Posterior cingulate gyrus (tissue), 11 donors: ENCODE data around the gene PITRM1.
"Not testable (repeated sequence)": the region's sequence is repeated elsewhere in the genome, so short reads cannot be mapped to it uniquely, and the experiment has no call there.

Source experiments
- DNase-seq, 10 donors: peaks; one replicate each; pipeline versions ENCODE4 v3.0.0 to v3.0.0-alpha.2; 2020 to 2021; ENCODE audit warnings: mixed read lengths in 3 of 10
- intact Hi-C: fragments of 100-400 bp; cut with DNase I; formaldehyde crosslinking; loops from one replicate; pipeline ENCODE4 v1.15.1; 2023

Gene PITRM1

GRCh38 chr10:3172446-3173170, at the start of gene PITRM1:
Gene PITRM1 (minus strand): TSS chr10:3172782. CDS start chr10:3172772, 10 bp downstream.
- DNase-seq, result peak; percentile 97 to 100 (median 99)
- intact Hi-C loops, result no loop called here

GRCh38 chr10:3222068-3222467, 49.5 kb upstream of the PITRM1 start:
- intact Hi-C loops, result no loop called here
- DNase-seq, result no peak

- DNase-seq, intact Hi-C loops: not testable (repeated sequence)
These were observed 49.0 kb upstream of the PITRM1 start for GRCh38 chr10:3221601-3222000.

GRCh38 chr10:3220853-3221252, 48.3 kb upstream of the PITRM1 start:
- no peak for DNase-seq
- intact Hi-C loops, result no loop called here

- intact Hi-C loops, DNase-seq: not testable (repeated sequence)
These were observed 46.5 kb upstream of the PITRM1 start for GRCh38 chr10:3219021-3219628.

GRCh38 chr10:3217853-3218252, 45.3 kb upstream of the PITRM1 start:
- intact Hi-C loops, result no loop called here
- peak in 3 of 10 donors; percentile 27 to 33 (median 30) for DNase-seq

- no peak for DNase-seq
- intact Hi-C loops, result no loop called here
These were observed 44.7 kb upstream of the PITRM1 start for GRCh38 chr10:3217301-3217700.

GRCh38 chr10:3215153-3215775, 42.7 kb upstream of the PITRM1 start:
- intact Hi-C loops, result no loop called here
- DNase-seq, result peak in 2 of 10 donors; percentile 39 to 52

DNA sequence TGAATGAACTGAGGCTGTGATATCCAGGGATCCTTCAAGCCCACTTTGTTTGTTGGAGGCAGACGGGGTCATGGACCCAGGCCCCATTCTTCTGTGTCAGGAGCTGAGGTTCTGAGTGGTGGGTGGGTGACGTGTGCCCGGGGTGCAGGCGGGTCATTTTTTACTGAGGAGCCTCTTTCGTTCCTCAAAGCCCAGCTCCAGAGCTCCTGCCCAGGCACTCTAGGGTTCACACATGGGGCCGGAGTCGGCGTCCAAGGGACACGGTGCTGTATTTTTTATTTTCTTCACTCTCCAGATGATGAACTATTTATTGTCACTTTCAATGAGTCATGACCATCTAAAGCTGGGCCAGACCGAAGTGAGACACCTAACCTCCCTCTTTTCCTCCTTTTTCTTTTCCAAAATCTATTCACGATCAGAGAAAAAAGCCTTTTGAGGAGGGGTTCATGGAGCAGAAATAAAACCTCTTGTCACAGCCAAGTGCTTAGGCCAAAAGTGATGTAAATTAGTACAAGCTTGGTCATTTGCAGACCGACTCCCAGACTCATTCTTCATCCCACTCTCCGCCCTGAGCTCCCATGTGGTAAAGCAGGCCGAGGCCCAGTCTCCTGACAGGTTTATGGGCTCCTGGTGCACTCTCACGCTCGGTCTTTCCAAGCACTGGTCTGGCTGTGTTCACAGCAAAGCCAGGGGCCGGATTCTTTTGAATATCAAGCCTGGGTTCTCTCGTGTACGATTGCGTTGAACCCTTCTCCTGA, 41.4 kb upstream of the PITRM1 start:
- intact Hi-C loops, result no loop called here
- DNase-seq, result peak in 2 of 10 donors; percentile 65

GRCh38 chr10:3213208-3213607, 40.6 kb upstream of the PITRM1 start:
- intact Hi-C loops, result no loop called here
- DNase-seq, result peak in 2 of 10 donors; percentile 50 to 56

- intact Hi-C loops, result no loop called here
- DNase-seq, result peak in 2 of 10 donors; percentile 39 to 51
These were observed 37.8 kb upstream of the PITRM1 start for GRCh38 chr10:3210251-3210877.

GRCh38 chr10:3208481-3209406, 36.2 kb upstream of the PITRM1 start:
- peak in 2 of 10 donors; percentile 67 to 80 for DNase-seq
- intact Hi-C loops, result no loop called here

DNA sequence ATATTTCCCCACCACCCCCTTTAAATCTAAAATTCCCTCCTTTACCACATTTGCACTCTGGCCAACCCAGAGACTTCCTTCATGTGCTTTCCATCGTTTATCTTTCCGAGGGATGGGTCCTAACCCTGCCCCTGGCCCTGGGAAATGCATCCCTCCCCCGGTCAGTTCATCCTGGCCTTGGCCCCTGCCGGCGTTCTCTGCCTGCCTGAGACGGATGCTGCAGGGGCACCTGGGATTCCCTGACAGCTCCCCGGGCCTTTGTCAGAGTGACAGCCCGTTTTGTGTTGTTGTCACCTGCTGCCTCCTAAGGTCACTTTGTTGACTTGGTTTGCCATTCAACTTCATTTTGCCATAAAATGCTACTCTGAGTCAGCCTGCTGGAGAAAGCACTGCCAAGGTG, 34.8 kb upstream of the PITRM1 start:
- intact Hi-C loops, result no loop called here
- DNase-seq, result peak in 2 of 10 donors; percentile 39 to 55

DNA sequence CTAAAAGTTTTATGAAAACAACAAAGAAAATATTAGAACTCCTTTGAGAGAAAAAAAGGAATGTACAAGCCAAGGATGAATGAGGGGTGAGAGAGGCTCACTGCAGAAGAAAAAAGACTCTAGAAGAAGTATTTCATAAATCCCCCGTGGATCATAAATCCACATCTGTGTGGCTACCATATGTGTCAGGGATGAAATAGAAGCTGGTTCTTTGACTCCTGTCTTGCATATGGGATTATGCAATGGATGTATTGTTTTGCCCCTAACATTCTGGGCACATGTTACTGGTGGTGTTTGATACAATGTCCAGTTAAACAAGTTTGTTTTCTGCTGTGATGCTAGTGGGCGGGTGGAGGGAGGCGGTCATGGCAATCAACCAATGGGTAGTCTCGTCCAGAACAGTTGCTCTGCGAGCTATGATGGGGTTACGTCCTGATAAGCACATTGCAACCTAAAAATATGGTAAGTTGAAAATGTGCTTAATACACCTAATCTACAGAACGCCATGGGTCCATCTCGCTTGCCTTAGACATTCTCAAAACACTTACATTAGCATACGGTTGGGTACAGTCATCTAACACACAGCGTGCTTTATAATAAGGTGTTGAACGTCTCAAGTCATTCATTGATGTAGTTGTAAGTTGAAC, 34.1 kb upstream of the PITRM1 start:
- intact Hi-C loops, result no loop called here

DNA sequence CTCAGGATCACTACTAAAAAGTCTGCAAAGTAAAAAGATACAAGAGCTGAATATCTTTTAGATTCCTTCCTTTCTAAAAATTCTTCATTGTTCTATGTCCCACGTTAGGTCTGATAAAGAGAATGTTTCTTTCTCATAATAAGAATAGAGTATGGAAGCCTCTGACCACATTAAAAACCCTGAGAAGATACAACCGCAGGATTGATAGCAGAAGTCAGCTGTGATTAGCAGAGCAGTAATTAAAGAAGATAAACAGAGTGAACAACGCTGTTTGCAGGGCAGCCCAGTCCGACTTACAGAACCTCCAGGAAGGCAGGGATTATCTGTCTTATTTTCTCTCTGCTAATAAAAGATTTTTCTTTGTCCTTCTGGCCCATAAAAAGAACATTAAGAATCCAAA, 31.4 kb upstream of the PITRM1 start:
- DNase-seq, result no peak

More for the DNA sequence above, 34.1 kb upstream of the PITRM1 start:
- peak in 1 of 10 donors; percentile 42 for DNase-seq

DNA sequence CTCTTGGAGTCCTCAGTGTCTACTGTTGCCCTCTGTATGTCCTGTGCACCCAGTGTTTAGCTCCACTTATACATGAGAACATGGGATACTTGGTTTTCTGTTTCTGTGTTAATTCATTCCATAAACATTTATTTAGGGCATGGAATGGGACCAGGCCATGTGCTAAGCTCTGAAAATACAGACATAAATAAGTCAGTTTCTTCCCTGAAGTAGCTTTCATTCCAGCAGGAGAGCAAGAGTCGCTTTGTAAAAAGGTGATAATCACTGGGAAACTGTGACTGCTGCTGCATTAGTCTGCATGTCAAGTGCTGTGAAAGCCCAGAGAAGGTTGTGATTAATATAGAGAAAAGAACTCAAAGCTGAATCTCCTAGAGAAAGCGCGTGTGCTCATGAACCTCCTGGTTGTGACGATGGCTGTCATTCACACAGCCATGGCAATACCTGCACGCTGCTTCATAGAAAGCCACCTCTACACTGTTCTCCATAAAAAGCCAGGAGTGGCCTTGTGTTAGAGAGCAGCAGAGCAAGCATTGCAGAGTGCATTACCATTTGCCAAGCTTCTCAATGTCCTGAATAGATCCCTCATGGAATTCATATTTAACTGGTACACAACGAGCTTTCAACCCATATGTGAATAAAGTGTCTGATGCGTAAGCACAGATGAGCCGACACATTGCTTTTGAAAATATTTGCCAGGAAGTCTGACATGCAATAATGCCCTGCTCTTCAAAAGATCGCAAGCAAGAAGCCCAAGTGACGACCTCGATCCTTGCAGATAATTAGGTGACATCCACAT, 30.6 kb upstream of the PITRM1 start:
- DNase-seq, result no peak
- intact Hi-C loops, result no loop called here

More for the DNA sequence above, 31.4 kb upstream of the PITRM1 start:
- intact Hi-C loops, result no loop called here

- intact Hi-C loops, result no loop called here
- DNase-seq, result no peak
These were observed 29.2 kb upstream of the PITRM1 start for GRCh38 chr10:3201796-3202195.

GRCh38 chr10:3199488-3199887, 26.9 kb upstream of the PITRM1 start:
- intact Hi-C loops, result loop anchor here (10.0 kb wide), 1 partner anchor 585 kb away; the partner anchor contains the start of gene KLF6
- DNase-seq, result no peak
